GM12878 (cell line): ENCODE results near the gene SEZ6L2.

Experiments used
- BMI1 ChIP-seq: fragments of 450-650 bp; IDR thresholded peaks from 2 replicates; pipeline ENCODE4 v1.6.1; 2016; ENCODE audit warnings: mild to moderate bottlenecking, moderate library complexity, borderline replicate concordance
- DPF2 ChIP-seq: fragments of 450-650 bp; IDR thresholded peaks from 2 replicates; pipeline ENCODE4 v1.6.1; 2017; ENCODE audit warnings: mild to moderate bottlenecking
- EP300 ChIP-seq, 2 experiments: fragments of 150-350 bp in 1 of 2; IDR thresholded peaks; 2 replicates each; pipeline ENCODE4 v1.6.1; 2011 to 2012; ENCODE audit warnings: low read depth in 2 of 2, low read length in 2 of 2, borderline replicate concordance in 1 of 2, improper control_type of control experiment in 1 of 2, inconsistent platforms in 1 of 2; ENCODE audit not compliant: control insufficient read depth in 1 of 2
- GABPA ChIP-seq: IDR thresholded peaks from 2 replicates; pipeline ENCODE4 v1.6.1; 2014; ENCODE audit warnings: antibody characterized with exemption, low read depth, mild to moderate bottlenecking, inconsistent platforms
- NFYA ChIP-seq: IDR thresholded peaks from 2 replicates; pipeline ENCODE4 v1.6.1; 2011; ENCODE audit warnings: low read depth, mild to moderate bottlenecking, low read length, improper control_type of control experiment, borderline replicate concordance
- POLR2A ChIP-seq: IDR thresholded peaks from 2 replicates; pipeline ENCODE4 v1.6.1; 2011; ENCODE audit warnings: low read depth, mild to moderate bottlenecking, low read length
- RB1 ChIP-seq: fragments of 450-650 bp; formaldehyde crosslinking; IDR thresholded peaks from 2 replicates; pipeline ENCODE4 v1.6.1; 2017; ENCODE audit warnings: mild to moderate bottlenecking, borderline replicate concordance
- RCOR1 ChIP-seq: conservative IDR thresholded peaks from 2 replicates; pipeline ENCODE4 v1.6.1; 2012; ENCODE audit warnings: low read depth, low read length, improper control_type of control experiment
- STAT1 ChIP-seq: fragments of 450-650 bp; conservative IDR thresholded peaks from 2 replicates; pipeline ENCODE4 v1.6.1; 2014; ENCODE audit warnings: antibody characterized with exemption, mild to moderate bottlenecking
- TF ChIP-seq, protein P1 (sequence below): fragments of 450-650 bp; IDR thresholded peaks from 2 replicates; pipeline ENCODE4 v1.6.1; 2016; ENCODE audit warnings: mild to moderate bottlenecking

DNA sequence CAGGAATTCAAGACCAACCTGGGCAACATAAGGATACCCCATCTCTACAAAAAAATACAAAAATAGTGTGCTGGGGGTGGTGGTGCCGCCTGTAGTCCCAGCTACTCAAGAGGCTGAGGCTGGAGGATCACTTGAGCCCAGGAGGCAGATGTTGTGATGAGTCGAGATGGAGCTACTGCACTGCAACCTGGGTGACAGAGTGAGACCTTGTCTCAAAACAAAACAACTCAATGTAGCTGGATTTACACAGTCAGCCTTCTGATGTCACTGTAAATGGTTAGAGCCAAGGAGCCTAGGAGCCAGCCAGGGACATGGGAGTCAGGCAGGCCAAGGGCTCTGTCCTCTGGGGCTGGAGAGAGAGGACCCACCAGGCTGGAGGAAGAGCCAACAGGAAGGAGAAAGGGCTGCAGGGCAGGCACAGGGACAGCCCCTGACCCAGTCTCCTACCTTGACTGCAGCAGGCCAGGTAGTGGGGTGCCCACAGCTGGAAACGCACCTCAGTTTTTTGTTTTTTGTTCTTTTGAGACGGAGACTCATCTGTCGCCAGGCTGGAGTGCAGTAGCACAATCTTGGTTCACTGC is 44.7 kb downstream of the SEZ6L2 start:
- TF ChIP-seq POLR2A (no peak), NFYA (no peak), STAT1 (no peak), RCOR1 (no peak), DPF2 (no peak), BMI1 (no peak), RB1 (no peak), EP300 (IDR thresholded peaks at IDR 0.05; ENCODE audit: borderline replicate concordance in 1 of 2, control insufficient read depth in 1 of 2, low read depth in 2 of 2, low read length in 2 of 2) (no peak), GABPA (no peak)
- TF ChIP-seq, protein P1, sequence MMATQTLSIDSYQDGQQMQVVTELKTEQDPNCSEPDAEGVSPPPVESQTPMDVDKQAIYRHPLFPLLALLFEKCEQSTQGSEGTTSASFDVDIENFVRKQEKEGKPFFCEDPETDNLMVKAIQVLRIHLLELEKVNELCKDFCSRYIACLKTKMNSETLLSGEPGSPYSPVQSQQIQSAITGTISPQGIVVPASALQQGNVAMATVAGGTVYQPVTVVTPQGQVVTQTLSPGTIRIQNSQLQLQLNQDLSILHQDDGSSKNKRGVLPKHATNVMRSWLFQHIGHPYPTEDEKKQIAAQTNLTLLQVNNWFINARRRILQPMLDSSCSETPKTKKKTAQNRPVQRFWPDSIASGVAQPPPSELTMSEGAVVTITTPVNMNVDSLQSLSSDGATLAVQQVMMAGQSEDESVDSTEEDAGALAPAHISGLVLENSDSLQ, result no peak
